Raji (cell line): ENCODE results near the gene OR5B21.

ENCODE experiments used
- POLR2A ChIP-seq: IDR thresholded peaks from 2 replicates; pipeline ENCODE4 v1.6.1; 2011; ENCODE audit warnings: low read depth, low read length, control low read depth; ENCODE audit not compliant: insufficient read depth

OR5B21 gene

GRCh38 chr11:58504232-58504631, 3.7 kb downstream of the OR5B21 start:
- TF ChIP-seq POLR2A, result no peak

GRCh38 chr11:58503361-58503856, 4.5 kb downstream of the OR5B21 start:
- TF ChIP-seq POLR2A, result no peak

- no peak for TF ChIP-seq POLR2A
Measured at GRCh38 chr11:58502004-58502403, 5.9 kb downstream of the OR5B21 start.

- no peak for TF ChIP-seq POLR2A
Measured at GRCh38 chr11:58498464-58498863, 9.4 kb downstream of the OR5B21 start.

- TF ChIP-seq POLR2A, result no peak
Measured at GRCh38 chr11:58497951-58498350, 10.0 kb downstream of the OR5B21 start.

- TF ChIP-seq POLR2A, result no peak
Measured at GRCh38 chr11:58495906-58496305, 12.0 kb downstream of the OR5B21 start.

GRCh38 chr11:58494101-58494500, 13.8 kb downstream of the OR5B21 start:
- TF ChIP-seq POLR2A, result no peak

GRCh38 chr11:58493676-58494075, 14.2 kb downstream of the OR5B21 start:
- no peak for TF ChIP-seq POLR2A

- TF ChIP-seq POLR2A, result no peak
Measured at GRCh38 chr11:58490827-58491226, 17.1 kb downstream of the OR5B21 start.

- no peak for TF ChIP-seq POLR2A
Measured at GRCh38 chr11:58487170-58487569, 20.7 kb downstream of the OR5B21 start.

- no peak for TF ChIP-seq POLR2A
Measured at GRCh38 chr11:58485961-58486360, 21.9 kb downstream of the OR5B21 start.

- no peak for TF ChIP-seq POLR2A
Measured at GRCh38 chr11:58471892-58472291, 36.0 kb downstream of the OR5B21 start.

GRCh38 chr11:58466293-58466692, 41.6 kb downstream of the OR5B21 start:
- no peak for TF ChIP-seq POLR2A

GRCh38 chr11:58465690-58466089, 42.2 kb downstream of the OR5B21 start:
- TF ChIP-seq POLR2A, result no peak
